Pulmonary artery endothelial cell (primary cell): ENCODE measurements around the gene FAM149A. TPM values are rescaled to one million over a fixed set of nuclear protein-coding genes. Genes with fewer than 3 reads are reported as not detected.

Experiments
- DNase-seq: peaks from one replicate; pipeline ENCODE4 v3.0.0-alpha.2; 2011; ENCODE audit warnings: low read depth, low spot score
- total RNA-seq: library from RNA; depleted of rRNA; stranded (reverse); fragments of >200 nt; gene quantifications from 2 replicates; pipeline ENCODE4 v1.2.3, GENCODE V29; 2014

FAM149A gene
- total RNA-seq, 1 donor from 2014 or later, result 0.40 TPM

DNA sequence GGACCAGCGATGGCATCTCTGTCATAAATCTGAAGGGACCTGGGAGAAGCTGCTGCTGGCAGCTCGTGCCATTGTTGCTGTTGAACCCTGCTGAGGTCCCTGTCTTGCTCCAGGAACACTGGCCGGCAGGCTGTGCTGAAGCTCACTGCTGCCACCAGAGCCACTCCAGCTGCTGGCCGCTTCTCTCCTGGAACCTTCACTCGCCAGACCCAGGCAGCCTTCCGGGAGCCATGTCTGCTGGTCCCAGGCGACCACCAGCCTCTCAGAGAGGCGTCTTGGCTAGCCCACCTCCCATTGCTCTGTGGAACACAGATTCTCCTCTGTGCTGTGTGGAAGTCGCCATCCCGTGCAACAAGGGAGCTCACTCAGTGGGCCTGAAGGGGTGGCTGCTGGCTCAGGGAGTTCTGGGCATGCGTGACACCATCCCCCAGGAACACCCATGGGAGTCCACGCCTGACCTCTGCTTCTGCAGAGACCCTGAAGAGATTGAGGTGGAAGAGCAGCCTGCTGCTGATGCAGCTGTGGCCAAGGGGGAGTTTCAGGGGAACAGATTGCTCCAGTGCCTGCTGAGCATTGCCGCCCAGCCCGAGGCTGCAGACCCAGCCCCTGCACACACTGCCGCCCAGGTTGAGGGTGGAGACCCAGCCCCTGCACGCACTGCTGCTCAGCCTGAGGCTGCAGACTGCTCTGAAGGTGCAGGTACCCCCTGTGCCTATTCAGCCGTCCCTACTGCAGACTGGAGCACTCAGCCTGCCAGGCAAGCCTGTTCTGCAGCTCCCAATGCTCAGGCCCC, 53.7 kb downstream of the FAM149A start:
- no peak for DNase-seq

DNA sequence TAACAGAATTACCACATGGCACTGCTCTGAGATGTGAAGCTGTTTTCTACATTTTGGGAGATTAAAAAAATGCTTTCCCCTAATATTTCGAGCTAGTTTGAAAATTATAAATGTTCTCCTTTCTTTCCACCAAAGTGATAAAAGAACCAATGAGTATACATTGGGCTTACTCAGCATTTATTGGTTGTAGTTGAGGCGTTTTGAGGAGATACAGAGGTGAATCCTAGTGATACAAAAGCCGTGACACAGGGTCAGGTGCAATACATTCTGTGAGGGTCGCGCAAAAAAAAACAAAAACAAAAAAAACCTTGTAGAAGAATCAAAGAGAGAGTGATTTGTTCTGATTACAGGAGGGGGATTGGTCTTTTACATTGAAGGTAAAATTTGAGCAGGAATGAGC, 54.5 kb downstream of the FAM149A start:
- DNase-seq, result no peak

DNA sequence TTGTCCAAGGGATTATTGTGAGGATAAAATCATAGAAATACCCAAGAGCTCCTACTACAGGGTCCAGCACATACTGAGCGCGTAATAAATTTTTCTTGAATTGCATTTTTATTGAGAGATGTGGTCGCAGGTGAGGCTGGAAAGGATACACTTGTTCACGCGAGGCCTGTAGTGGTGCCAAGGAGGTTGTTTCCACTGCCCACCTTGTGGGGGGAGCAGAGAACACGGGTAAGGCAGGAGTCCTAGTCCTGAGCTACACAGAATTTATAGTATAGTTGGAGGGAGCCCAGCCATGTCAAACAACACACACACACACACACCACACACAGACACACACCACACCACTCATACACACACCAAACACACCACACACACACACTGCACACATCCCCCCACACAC, 55.1 kb downstream of the FAM149A start:
- no peak for DNase-seq

GRCh38 chr4:186161138-186161537, 56.6 kb downstream of the FAM149A start:
- DNase-seq, result no peak

GRCh38 chr4:186166852-186167512, 62.5 kb downstream of the FAM149A start:
- no peak for DNase-seq

- no peak for DNase-seq
These were observed 63.1 kb downstream of the FAM149A start for GRCh38 chr4:186167605-186168004.

DNA sequence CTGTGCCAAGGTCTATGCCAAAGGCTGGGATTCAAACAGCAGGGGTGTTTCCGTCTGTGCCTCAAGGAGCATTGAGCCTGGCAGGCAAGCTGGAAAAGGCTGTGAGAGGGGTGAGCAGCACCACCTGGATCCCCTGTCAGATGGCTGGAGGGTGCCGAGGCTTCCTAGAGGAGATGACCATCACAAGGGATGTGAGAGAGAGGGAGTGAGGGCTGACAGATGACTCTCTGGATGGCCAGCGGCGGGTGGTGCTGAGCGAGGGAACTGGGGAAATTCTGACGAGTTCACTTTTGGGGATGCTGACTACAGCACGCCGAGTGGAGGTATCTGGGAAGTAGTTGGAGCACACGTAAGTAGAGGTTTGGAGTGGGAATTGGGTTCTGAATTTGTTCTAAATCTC, 64.2 kb downstream of the FAM149A start:
- DNase-seq, result no peak

DNA sequence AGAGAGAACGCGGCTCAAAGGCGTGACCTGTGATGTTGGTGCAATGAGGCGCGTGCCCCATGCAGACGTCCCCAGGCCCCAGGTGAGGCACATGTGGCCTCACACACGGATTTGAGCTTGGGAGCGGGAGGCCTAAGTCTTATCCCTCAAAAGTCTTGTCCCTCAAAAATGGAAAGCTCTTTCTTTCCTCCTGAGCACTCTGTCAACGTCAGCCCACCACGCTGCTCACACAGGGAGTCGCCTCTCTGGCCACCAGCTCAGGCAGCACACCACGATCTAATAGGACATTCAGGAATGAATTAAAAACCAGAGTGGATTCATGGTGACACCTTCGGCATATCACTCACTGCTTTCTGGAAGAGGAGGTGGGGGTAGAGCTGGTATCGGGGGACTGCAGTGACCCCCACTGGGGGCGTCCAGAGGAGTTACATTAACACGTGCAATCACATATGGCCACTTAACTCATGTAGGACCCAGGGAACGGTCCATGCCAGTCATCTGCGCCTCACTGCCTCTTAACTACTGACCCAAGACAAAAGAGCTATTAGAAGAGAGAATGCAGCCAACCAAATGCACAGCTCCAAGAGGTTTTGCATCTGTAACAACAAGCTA, 64.9 kb downstream of the FAM149A start:
- DNase-seq, result no peak

DNA sequence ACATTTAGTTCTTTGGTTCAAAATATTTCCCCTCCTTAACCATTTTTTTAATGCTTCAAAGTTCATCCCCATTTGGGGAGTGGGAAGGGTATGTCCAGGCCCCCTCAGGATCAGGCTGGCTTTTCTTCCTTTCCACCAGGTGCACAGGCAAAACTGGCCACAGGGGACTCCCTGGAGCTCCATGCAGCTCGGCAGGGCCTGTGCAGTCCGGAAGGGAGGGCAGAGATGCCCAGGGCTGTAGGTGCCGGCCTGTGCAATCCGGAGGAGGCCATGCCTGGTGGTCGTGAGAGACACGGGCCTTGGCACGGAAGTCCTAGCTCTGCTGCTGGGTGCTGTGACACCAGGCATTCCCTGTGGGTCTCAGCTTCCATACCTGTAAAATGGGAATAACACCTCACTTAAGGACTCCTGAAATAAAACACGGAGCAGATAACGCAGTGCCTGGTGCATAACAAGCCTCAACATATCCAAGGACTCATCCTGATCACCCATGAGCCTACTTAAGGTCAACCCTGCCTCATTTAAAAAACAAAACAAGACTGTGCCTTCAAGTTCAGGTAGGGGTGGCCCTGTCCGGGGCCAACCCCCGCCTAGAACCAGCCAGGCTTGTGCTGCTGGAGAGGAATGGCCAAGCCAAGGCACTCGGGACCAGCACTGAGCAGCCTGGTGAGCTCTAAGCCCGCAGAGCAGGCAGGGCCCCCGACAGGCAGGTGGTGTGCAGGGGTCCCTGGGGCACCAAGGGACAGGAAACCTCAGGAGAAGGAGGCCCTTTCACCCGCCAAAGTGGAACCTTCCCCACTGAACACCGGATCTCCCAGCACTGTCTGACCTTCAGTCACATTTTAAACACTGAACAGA, 65.7 kb downstream of the FAM149A start:
- no peak for DNase-seq

GRCh38 chr4:186170966-186171365, 66.5 kb downstream of the FAM149A start:
- DNase-seq, result no peak

DNA sequence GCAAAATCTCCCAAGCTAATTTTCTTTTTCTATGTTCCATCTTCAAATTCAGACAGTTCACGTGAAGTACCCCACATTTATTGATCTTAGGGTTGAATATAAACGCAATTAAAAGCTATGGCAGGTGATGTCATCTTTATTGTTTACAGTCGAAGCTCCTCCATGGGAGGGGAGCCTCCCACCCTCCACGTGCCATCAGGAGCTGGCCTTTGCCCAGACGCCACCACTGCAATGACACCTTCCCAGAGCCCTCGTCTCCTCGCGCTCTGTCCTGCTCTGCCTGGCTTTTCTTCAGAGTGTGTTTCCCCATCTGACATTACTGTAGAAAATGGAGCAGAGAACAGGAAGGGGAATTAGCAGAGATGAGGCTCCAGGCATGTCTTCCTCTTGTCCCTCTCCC, 68.0 kb downstream of the FAM149A start:
- DNase-seq, result no peak

DNA sequence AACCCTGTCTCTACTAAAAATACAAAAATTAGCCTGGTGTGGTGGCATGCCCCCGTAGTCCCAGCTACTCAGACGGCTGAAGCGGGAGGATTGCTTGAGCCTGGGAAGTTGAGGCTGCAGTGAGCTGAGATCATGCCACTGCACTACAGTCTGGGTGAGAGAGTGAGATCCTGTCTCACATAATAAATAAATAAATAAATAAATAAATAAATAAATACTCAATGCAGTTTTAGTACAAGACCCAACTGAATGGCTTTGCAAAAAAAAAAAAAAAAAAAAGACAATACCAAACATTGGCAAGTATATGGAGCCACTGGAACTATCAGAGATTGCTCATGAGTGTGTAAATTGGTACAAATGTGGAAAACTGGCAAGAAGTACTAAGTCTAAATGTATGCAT, 83.6 kb downstream of the FAM149A start:
- no peak for DNase-seq

DNA sequence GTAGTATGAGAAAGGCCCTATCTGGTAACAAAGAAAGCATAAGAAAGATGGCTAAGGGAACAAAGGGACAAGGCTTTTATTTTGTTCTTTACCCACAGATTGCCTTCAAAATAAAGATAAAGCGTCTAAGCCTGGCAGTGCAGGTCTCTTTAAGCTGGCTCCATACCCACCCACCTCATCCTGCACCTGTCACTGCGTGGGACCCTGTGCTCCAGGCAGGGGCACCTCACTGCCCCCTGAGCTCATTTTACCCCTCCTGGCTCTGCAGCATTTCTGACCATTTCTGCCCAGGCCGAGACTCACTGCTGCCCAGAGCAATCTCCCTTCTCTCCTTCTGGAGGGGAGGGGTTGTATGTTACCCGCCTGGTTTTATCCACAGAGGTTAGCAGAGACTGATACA, 85.2 kb downstream of the FAM149A start:
- DNase-seq, result no peak

DNA sequence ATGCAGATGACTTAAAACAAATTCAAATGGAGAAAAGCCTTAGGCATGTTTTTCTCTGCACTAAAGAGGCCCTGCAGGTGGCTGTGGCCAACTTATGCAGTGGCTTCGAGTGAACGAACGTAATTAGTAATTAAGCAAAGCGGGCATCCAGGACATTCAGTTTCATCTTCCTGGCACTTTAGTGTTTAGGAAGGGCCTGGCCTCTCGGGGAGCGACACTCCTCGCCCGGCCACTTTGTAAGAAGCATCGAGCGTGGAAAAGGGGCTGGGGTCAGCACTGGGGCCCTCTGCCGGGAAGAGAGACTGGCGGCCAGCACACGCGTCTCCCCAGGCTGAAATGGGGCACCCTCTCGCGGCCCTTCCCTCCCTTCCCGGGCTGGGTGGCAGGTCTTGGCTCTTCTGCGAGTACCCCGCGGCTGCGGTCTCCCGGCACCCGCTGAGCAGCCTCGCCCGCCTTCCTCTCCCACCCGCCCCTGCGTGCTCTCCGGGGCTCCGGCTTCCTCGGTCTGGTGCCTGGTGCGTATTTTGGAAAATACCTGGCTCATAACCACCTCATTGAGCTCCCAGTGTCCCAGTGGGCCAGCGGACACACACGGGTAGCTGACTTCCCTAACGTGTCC, 86.2 kb downstream of the FAM149A start:
- DNase-seq, result no peak

GRCh38 chr4:186191200-186192065, 86.9 kb downstream of the FAM149A start, which contains the start of gene CYP4V2:
CYP4V2 (plus strand) TSS chr4:186191567; CDS start chr4:186191824, 257 bp downstream.
- no peak for DNase-seq

GRCh38 chr4:186192066-186192612, 87.6 kb downstream of the FAM149A start:
- DNase-seq, result no peak

GRCh38 chr4:186193851-186194250, 89.3 kb downstream of the FAM149A start:
- no peak for DNase-seq

DNA sequence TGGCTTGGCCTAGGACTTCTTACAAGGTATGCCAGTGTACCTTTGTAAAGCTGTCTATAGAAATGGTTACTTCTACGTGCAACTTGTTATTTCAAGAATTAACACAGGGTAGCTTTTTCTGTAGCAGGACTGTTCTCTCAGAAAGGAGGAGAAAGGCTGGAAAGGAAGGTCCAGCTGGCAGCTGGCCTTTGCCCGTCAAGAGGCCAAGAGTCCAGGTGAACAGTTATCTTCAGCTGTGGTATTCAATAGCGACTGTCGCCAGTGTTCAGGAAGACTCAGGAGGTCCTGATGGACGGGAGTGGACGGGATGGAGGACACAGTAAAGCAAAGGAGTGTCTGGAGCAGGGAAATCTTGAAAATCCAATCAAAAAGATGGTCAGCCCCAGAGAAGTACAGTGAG, 91.6 kb downstream of the FAM149A start:
- DNase-seq, result no peak

- DNase-seq, result no peak
These were observed 96.0 kb downstream of the FAM149A start for GRCh38 chr4:186200516-186200915.

DNA sequence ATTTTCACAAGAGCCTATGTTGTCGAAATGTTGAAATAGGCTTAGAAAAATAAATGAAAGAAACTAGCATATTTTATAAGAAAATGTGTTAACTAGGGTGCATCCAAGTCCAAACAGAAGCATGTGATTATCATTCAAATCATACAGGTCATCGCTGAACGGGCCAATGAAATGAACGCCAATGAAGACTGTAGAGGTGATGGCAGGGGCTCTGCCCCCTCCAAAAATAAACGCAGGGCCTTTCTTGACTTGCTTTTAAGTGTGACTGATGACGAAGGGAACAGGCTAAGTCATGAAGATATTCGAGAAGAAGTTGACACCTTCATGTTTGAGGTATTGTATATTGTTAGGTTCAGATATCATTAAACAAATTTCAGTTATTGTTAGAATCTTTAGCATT, 96.5 kb downstream of the FAM149A start:
- DNase-seq, result no peak
